Renal cortex interstitium (tissue), 11 donors: ENCODE measurements around the gene ARL4A. TPM values are rescaled to one million over a fixed set of nuclear protein-coding genes. Genes with fewer than 3 reads are reported as not detected.
A peak's percentile ranks its signal among the peaks of the same experiment; 100 is the strongest.
"Not testable (repeated sequence)": the region's sequence is repeated elsewhere in the genome, so short reads cannot be mapped to it uniquely, and the experiment has no call there.

Source experiments
- DNase-seq, 11 donors: peaks; one replicate each; pipeline ENCODE4 v3.0.0-alpha.2; 2013; ENCODE audit warnings: low read depth in 9 of 11, low spot score in 4 of 11; ENCODE audit errors: extremely low read depth in 1 of 11
- polyA plus RNA-seq, 3 donors: library from polyadenylated mRNA; unstranded; fragments of 120-200 nt; gene quantifications; one replicate each; pipeline ENCODE4 v1.2.1, GENCODE V29; 2013; ENCODE audit not compliant: insufficient read length in 3 of 3

ARL4A gene
- polyA plus RNA-seq, 3 donors = 28.9 to 35.5 (median 29.3) TPM

DNA sequence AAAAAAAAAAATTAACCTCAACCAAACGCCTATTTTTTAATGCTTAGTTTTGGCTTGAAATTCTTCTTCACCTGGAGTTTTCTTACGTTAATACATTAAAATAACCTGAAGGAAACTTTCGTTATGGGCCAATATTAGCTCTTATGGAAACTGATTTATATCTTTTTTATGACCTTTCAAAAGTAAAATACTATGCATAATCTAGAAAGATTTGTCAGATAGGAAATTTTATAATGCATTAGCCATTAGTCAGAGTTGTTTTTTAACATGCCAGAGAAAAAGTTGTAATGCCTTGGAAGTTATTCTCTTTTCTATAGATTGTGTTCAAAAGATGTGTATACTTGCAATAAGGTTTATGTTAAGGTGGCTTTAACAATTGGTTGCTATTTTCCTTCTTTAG, 34.3 kb upstream of the ARL4A start:
- no peak for DNase-seq

DNA sequence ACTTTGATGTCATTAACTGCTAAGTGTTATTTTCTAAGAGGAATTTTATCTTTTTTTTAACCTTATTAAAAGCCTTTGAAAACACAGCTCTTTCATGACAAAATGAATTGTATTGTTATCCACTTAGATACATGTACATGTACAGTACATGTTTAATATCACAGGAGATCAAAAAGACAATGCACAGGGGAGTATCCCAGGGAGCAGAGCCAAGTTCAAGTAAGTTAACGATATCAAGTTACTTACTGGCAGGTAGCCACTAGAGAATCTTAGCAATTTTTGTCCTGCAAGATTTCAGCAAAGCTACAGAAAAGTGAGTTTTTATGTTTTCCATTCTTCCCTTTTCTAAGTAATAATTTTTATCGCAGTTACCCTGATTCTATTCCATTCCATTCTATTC, 33.9 kb upstream of the ARL4A start:
- DNase-seq = peak in 1 of 11 donors; percentile 13

DNA sequence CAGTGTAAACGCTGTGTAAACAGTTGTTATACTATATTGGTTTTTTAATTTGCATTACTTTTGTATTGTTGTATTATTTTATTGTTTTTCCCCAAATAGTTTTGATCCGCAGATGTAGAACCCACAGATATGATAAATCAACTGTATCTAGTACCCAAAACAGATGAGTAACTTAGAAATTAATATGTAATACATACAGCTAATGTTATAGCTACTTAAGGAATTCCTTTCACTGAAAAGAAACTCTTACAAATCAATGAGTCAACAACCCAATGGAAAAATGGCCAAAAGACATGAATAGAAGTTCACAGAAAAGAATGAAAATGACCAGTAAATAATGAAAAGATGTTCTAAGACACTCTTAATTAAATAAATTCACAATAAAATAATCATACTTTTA, 32.3 kb upstream of the ARL4A start:
- no peak for DNase-seq

DNA sequence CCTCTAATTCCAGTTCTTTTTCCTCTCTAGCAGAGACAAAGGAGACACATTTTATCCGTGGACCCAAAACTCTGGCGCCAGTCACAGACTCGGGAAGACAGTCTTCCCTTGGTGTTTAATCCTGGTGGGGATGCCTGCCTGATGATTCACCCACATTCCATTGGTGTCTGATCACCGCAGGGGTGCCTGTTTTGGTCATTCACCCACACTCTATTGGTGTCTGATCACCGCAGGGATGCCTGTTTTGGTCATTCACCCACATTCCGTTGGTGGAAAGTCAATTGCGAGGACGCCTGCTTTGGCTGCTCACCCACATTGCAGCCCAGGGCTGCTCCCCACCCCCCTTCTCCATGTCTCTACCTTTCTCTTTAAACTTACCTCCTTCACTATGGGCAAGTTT, 27.0 kb upstream of the ARL4A start:
- DNase-seq = not testable (repeated sequence)

DNA sequence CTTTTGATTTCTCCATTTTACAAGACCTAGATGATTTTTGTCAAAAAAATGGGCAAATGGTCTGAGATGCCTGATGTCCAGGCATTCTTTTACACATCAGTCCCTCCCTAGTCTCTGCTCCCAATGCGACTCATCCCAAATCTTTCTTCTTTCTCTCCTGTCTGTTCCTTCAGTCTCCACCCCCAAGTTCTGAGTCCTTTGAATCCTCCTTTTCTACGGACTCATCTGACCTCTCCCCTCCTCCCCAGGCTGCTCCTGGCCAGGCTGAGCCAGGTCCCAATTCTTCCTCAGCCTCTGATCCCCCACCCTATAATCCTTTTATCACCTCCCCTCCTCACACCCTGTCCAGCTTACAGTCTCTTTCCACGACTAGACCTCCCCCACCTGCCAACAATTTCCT, 26.4 kb upstream of the ARL4A start:
- not testable (repeated sequence) for DNase-seq

DNA sequence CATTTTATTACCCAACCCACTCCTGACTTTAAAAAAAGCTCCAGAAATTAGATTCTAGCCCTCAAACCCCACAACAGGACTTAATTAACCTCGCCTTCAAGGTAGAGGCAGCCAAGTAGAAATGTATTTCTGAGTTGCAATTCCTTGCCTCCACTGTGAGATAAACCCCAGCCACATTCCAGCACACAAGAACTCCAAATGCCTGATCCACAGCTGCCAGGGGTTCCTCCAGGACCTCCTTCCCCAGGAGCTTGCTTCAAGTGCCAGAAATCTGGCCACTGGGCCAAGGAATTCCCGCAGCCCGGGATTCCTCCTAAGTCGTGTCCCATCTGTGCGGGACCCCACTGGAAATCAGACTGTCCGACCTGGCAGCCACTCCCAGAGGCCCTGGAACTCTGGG, 25.9 kb upstream of the ARL4A start:
- no peak for DNase-seq

DNA sequence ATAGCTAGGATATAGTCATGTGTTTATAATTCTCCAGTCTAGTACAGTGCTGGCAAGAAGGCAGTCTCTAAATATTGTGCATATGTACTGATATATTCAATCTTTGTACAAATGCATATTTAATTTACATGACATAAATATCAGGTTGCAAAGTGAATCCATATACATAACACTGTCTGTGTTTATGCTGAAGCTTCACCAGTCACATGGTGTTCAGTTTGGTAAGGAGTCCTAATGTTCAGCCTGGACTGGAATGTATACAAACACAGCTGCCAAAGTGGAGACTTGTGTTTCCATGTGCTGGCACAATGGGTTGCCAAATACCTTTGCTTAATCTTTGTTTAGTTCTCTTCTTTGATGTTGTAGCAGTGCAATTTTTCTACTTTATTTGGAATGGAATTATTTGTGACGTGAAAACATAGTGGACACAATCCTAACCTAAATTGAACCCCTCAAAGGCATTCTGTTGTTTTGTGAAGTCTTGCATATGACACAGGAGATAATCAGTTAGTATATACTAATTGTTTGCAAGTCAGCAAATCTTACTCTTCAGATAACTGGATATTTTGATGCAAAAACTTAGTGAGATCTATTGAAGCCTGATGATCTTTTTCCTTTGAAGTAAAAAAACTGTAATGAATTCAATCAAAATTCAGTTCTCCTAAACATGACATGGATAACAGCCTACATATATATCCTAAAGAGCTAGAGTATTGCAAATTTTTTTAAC, 17.3 kb upstream of the ARL4A start:
- DNase-seq = no peak

DNA sequence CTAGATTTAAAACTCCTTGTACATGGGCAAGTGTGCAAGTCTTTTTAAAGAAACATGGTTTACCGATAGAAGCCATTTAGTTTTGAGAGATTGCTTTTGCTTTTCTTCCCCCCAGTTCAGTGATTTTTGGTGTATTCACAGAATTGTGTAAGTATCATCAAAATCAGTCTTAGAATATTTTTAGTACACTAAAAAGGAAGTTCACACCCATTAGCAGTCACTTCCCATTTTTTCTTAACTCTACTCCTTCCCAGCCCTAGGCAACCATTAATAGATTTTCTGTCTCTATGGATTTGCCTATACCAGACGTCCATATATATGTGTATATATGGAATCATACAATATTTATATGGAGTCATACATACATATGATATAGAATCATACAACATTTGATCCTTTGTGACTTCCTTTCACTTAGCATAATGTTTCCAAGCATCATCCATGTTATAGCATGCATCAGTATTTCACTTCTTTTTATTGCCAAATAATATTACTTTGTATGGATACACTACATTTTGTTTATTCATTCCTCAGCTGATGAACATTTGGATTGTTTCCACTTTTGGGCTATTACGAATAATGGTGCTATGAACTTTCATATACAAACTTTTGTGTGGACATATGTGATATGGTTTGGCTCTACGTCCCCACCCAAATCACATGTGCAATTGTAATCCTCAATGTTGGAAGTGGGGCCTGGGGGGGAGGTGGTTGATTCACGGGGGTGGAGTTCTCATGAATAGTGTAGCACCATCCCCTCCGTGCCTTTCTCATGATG, 16.5 kb upstream of the ARL4A start:
- no peak for DNase-seq

DNA sequence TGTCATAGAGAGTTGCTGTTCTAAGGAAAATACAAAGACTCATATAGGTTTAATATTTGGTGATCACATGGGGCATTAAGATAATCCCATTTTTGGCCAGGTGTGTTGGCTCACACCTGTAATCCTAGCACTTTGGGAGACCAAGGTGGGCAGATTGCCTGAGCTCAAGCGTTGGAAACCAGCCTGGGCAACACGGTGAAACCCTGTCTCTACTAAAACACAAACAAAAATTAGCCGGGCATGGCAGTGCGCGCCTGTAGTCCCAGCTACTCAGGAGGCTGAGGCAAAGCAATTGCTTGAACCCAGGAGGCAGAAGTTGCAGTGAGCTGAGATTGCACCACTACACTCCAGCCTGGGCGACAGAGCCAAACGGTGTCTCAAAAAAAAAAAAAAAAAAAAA, 14.0 kb upstream of the ARL4A start:
- DNase-seq = not testable (repeated sequence)

DNA sequence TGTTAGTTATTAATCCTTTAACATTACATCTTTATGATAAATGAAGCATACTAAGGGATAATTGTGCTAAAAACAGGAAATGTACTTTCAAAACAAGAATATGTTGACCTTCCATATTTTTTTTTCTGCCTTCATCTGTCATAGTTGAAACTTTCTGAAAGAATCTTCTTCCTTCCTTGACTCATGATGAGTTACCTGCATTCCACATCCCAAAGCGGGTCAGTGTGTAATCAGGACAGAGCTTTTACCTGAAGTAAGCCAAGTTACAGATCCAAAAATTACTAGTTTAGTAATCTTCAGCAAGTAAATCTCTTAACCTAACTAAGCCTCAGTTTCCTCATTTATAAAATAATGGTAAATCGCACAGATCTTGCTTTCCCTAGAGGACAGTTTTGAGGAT, 13.4 kb upstream of the ARL4A start:
- no peak for DNase-seq

DNA sequence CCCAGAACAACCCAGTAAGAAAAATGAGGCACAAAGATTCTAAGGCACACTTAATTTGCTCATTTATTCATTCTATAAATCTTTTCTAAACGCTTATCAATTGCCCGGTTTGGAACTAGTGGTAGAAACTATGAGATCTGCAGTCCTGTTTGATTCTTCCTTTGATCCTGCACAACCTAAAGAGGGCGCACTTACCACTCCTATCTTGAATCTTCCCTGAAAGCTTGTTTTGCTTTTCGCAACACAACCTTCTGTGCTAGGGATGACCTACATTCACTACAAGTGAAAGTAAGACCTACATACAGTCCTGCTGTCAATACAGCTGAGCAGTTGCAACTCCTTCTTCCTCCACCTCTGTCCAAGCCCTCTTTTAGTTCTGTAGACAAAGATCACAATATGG, 12.6 kb upstream of the ARL4A start:
- no peak for DNase-seq

DNA sequence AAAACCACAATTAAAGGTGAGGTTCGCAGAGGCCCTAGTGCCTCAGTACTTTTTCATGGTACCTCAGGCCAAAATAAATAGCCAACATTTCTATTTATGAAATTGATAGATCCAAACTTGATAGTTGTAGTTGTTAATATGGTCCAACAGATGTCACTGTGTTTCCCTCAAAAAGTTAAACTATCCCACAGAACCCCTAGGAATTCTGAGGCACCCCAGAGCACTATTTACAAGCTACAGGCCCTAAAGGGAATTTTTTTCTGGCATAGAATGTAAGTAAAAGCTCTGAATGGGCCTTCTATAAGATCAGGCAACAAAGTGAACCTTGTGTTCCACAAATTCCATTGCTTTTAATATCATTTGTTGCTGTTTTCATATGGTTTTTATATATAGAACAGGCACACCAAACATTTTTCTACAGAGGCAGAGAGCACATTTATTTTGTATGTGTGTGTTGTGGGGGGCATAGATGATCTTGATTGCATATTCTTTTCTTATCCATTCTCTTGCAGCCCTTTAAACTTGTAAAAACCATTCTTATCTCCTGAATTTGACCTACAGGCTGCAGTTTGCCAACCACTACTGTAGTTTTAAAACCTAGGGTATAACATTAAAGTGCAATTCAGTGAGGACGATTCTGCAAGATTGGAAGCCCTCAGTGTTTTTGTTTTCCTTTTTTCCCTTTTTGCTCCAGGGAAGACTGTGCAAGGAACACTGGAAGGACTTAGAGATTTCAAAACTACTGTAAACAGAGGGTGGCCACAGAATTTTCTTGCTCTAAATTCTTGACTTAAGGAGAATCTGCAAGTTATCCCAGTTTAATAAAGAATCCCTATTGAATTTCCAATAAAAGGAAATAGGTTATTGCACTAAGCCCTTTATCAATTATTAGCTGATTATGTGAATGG, 3.5 kb upstream of the ARL4A start:
- no peak for DNase-seq

DNA sequence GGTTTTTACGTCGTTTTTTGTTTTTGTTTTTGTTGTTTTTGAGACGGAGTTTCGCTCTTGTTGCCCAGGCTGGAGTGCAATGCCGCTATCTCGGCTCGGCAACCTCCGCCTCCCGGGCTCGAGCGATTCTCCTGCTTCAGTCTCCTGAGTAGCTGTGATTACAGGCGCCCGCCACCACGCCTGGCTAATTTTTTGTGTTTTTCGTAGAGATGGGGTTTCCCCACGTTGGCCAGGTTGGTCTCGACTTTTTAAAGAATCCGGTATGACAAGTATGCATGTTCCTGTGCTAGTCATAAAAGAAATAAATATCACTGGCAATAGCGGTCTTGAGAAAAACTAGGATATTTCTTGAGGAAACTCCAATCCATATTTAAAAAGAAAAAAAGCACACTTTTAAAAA, 2.7 kb upstream of the ARL4A start:
- no peak for DNase-seq

DNA sequence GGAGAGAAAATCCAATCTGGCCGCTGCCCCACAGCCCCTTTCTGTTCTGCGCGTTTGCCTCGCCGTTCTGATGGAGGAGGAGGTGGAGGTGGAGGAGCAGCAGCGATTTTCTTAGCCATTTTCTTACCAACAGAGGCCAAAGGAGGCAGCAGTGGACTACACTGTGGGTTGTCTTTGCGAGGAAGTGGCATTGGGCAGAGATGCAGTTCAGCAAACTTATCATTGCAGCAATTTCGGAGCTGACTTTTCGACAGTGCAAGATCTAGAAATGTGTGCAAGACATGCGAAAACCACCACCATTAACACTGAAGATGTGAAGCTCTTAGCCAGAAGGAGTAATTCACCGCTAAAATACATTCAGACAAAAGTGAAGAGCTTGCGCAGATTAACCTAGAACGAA, 1.9 kb upstream of the ARL4A start:
- no peak for DNase-seq

DNA sequence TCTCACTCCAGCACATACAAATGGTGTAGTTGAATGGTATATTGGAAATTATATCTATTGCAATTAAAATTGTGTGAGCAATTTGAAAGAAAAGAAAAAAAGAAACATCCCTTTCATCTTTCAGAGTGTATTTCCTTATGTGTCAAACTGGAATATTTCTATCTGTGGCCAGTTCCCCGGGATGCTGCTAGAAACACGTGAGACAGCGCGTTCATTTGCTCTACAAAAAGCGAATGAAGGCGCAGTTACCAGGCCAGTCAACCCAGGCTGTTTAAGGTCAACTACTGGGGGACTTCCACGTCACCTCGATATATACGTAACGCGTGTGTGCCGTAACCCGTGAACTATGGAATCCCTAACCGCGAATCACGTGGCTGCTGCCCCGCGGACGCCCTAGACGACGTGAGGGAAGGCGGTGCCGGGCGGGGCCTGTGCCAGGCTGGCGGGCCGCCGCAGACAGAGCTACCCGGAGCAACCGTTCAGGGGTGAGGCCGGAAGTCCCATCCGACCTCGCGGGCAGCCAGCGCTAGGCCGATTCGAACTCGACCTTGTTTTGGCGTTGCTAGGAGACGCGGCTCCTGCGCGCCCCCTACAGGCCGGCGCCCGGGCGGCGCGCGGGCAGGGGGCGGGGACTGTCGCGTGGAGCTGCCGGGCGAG, 1.1 kb upstream of the ARL4A start:
- peak; percentile 70 to 86 (median 80) for DNase-seq

DNA sequence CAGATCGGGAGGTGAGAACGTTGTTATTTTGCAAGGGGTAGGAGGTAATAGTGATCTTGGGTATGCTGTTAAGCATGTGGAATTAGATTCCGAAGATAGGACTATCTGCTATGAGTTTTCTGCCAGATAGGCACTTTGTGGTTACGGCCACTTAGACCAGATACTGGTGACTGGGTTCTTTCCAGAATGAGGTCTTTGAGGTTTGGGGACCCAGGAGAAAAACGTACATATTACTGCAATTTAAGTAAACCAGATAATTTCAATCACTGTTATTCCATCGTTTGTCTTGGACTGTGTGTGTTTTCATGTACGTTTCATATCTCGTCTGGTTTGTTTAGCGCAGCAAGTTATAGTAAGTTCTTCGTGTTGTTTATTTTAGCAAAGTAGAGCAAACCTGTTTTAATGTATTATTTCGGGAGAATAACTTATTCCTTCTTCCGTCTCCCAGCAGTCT, 312 bp downstream of the ARL4A start:
- no peak for DNase-seq

DNA sequence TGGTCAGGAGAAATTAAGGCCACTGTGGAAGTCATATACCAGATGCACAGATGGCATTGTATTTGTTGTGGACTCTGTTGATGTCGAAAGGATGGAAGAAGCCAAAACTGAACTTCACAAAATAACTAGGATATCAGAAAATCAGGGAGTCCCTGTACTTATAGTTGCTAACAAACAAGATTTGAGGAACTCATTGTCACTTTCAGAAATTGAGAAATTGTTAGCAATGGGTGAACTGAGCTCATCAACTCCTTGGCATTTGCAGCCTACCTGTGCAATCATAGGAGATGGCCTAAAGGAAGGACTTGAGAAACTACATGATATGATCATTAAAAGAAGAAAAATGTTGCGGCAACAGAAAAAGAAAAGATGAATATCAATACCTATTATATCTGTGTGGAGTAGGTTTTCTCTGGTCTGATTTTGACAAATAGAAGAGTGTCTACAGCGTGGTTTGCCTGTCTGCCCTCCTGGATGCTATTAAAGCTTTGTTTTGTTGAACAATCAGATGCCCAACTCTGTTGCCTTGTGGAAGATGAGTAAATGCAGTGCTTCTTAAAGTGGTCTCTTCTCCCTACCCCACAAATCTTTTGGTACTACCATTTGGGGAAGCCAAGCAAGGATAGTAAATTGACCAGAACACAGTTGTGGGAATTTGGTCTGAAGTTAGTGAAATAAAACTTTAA, 1.2 kb downstream of the ARL4A start:
- DNase-seq = not testable (repeated sequence)

DNA sequence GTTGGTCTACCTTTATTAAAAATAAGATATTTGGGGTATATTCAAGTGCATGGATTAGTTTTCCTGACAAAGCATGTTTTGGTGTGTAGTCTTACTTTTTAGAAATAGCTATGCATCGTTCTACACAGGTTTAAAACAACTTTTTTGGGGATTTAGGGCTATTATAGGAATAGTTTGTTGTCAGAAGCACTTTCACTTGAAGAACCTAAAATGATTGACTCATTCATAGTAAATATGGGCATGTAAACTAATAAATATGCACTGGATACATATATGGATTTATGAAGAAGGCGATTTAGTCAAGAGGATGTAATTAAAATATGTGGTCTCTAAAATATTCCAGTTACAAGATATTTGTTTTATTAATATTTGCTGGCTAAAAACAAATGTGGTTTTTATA, 2.0 kb downstream of the ARL4A start:
- no peak for DNase-seq
